Peyer's patch (tissue), 4 donors: ENCODE measurements around the gene PRKAR2A.

Experiments used
- CTCF ChIP-seq, 6 experiments: fragments of 450-650 bp in 4 of 6; fragments of 200-600 bp in 2 of 6; sonication (generic) in 1 of 6; IDR thresholded peaks; one replicate each; pipeline ENCODE4 v1.5.1; 2017 to 2019; ENCODE audit warnings: antibody characterized with exemption in 6 of 6, mild to moderate bottlenecking in 3 of 6, moderate library complexity in 1 of 6
- POLR2A ChIP-seq, 2 donors: fragments of 450-650 bp; IDR thresholded peaks; one replicate each; pipeline ENCODE4 v1.5.1; 2017; ENCODE audit warnings: antibody characterized with exemption in 2 of 2, mild to moderate bottlenecking in 2 of 2, moderate library complexity in 2 of 2

- TF ChIP-seq CTCF (IDR thresholded peaks at IDR 0.05), result no peak
- TF ChIP-seq POLR2A (IDR thresholded peaks at IDR 0.05), result no peak
Measured at GRCh38 chr3:48811524-48811923, 36.1 kb downstream of the PRKAR2A start.
